BLaER1 treated with 17β-estradiol and CSF1 and Interleukin-3, amounts not matched to agents 10 nM and 100 nM (cell line): ENCODE data around the gene PRKCD.

Experiments
- H3K27ac ChIP-seq, 11 experiments: shearing (Covaris generic); formaldehyde crosslinking; 2 replicates each; pipeline ENCODE4 v1.8.1; 2022
- H3K27me3 ChIP-seq, 11 experiments: shearing (Covaris generic); formaldehyde crosslinking; 2 replicates each; pipeline ENCODE4 v1.8.1; 2022
- H3K36me3 ChIP-seq, 11 experiments: shearing (Covaris generic); formaldehyde crosslinking; 2 replicates each; pipeline ENCODE4 v1.8.1; 2022
- H3K4me1 ChIP-seq, 10 experiments: shearing (Covaris generic); formaldehyde crosslinking; 2 replicates each; pipeline ENCODE4 v1.8.1; 2022
- H3K4me2 ChIP-seq, 11 experiments: shearing (Covaris generic); formaldehyde crosslinking; 2 replicates each; pipeline ENCODE4 v1.8.1; 2022
- H3K4me3 ChIP-seq, 10 experiments: shearing (Covaris generic); formaldehyde crosslinking; 2 replicates each; pipeline ENCODE4 v1.8.1; 2022
- H3K9ac ChIP-seq, 11 experiments: shearing (Covaris generic); formaldehyde crosslinking; 2 replicates each; pipeline ENCODE4 v1.8.1; 2022
- H3K9me3 ChIP-seq, 11 experiments: shearing (Covaris generic); formaldehyde crosslinking; replicated peaks in 1 of 11; 2 replicates each; pipeline ENCODE4 v1.8.1; 2022
- H4K20me1 ChIP-seq, 11 experiments: shearing (Covaris generic); formaldehyde crosslinking; 2 replicates each; pipeline ENCODE4 v1.8.1; 2022
- Cebpa-rat ChIP-seq, 11 experiments: shearing (Covaris generic); IDR thresholded peaks; 2 replicates each; pipeline ENCODE4 v1.8.1; 2022

PRKCD gene

GRCh38 chr3:53221827-53222182, 60.8 kb downstream of the PRKCD start:
- Histone ChIP-seq H3K27me3 (no peaks in the 10 kb centered on the region), H3K36me3 (peaks cover 40 to 55% (median 48%) of the 10 kb centered on the region in 11 experiments), H3K9me3 (peaks cover 0 to 7% (median 0%) of the 10 kb centered on the region in 11 experiments; a peak in 8 of 22 replicates), H3K4me2 (no peak overlapping the region), H3K27ac (0 out of 22 replicates have a peak overlapping the region, but pooled peaks of 1 of the 11 experiments have one; percentile 12), H3K9ac (no peak overlapping the region), H3K4me3 (no peak overlapping the region), H4K20me1 (peaks cover 9 to 68% (median 52%) of the 10 kb centered on the region in 11 experiments; a peak in 21 of 22 replicates), H3K4me1 (peaks cover 13 to 24% (median 18%) of the 10 kb centered on the region in 10 experiments)
- TF ChIP-seq Cebpa-rat (IDR thresholded peaks at IDR 0.05) = no peak

GRCh38 chr3:53222183-53222901, 61.3 kb downstream of the PRKCD start:
- no peak overlapping the region for H3K4me3 ChIP-seq
- H3K9ac ChIP-seq = 0 out of 22 replicates have a peak overlapping the region, but pooled peaks of 1 of the 11 experiments have one; percentile 19
- H3K4me1 ChIP-seq = peaks cover 13 to 24% (median 16%) of the 10 kb centered on the region in 10 experiments
- H3K4me2 ChIP-seq = no peak overlapping the region
- peak overlapping the region in 1 of 11 experiments; percentile 12; a peak in 2 of 22 replicates for H3K27ac ChIP-seq
- H3K36me3 ChIP-seq = peaks cover 45 to 60% (median 53%) of the 10 kb centered on the region in 11 experiments
- H4K20me1 ChIP-seq = peaks cover 9 to 73% (median 57%) of the 10 kb centered on the region in 11 experiments; a peak in 21 of 22 replicates
- no peak for TF ChIP-seq Cebpa-rat (IDR thresholded peaks at IDR 0.05)
- peaks cover 0 to 2% (median 0%) of the 10 kb centered on the region in 11 experiments; a peak in 4 of 22 replicates for H3K9me3 ChIP-seq
- H3K27me3 ChIP-seq = no peaks in the 10 kb centered on the region

GRCh38 chr3:53223025-53223424, 62.0 kb downstream of the PRKCD start:
- Histone ChIP-seq H3K4me2 (no peak overlapping the region), H4K20me1 (peaks cover 9 to 80% (median 64%) of the 10 kb centered on the region in 11 experiments; a peak in 21 of 22 replicates), H3K27ac (peak overlapping the region in 1 of 11 experiments; percentile 3; a peak in 1 of 22 replicates), H3K4me3 (no peak overlapping the region), H3K27me3 (no peaks in the 10 kb centered on the region), H3K9ac (no peak overlapping the region), H3K4me1 (peaks cover 6 to 22% (median 10%) of the 10 kb centered on the region in 10 experiments), H3K36me3 (peaks cover 52 to 67% (median 60%) of the 10 kb centered on the region in 11 experiments), H3K9me3 (no peaks in the 10 kb centered on the region)
- no peak for TF ChIP-seq Cebpa-rat (IDR thresholded peaks at IDR 0.05)

- H3K9me3 ChIP-seq = no peaks in the 10 kb centered on the region
- peaks cover under 1 to 19% (median 4%) of the 10 kb centered on the region in 10 experiments; a peak in 17 of 20 replicates for H3K4me1 ChIP-seq
- H3K9ac ChIP-seq = no peak overlapping the region
- H4K20me1 ChIP-seq = peaks cover 9 to 85% (median 69%) of the 10 kb centered on the region in 11 experiments; a peak in 21 of 22 replicates
- no peak overlapping the region; a peak in 2 of 22 replicates for H3K27ac ChIP-seq
- no peak for TF ChIP-seq Cebpa-rat (IDR thresholded peaks at IDR 0.05)
- peaks cover 57 to 72% (median 65%) of the 10 kb centered on the region in 11 experiments for H3K36me3 ChIP-seq
- H3K27me3 ChIP-seq = no peaks in the 10 kb centered on the region
- H3K4me3 ChIP-seq = no peak overlapping the region
- no peak overlapping the region for H3K4me2 ChIP-seq
Observed at GRCh38 chr3:53223541-53223966, 62.5 kb downstream of the PRKCD start.

GRCh38 chr3:53224026-53224425, 63.0 kb downstream of the PRKCD start:
- Histone ChIP-seq H3K9me3 (no peaks in the 10 kb centered on the region), H3K4me2 (no peak overlapping the region), H3K4me1 (peaks cover 0 to 19% (median under 1%) of the 10 kb centered on the region in 10 experiments; a peak in 6 of 20 replicates), H3K27me3 (no peaks in the 10 kb centered on the region), H3K27ac (peak overlapping the region in 2 of 11 experiments; percentile 8 to 13; a peak in 5 of 22 replicates), H3K4me3 (no peak overlapping the region), H3K9ac (0 out of 22 replicates have a peak overlapping the region, but pooled peaks of 1 of the 11 experiments have one; percentile 15), H4K20me1 (peaks cover 9 to 90% (median 74%) of the 10 kb centered on the region in 11 experiments; a peak in 21 of 22 replicates), H3K36me3 (peaks cover 62 to 77% (median 70%) of the 10 kb centered on the region in 11 experiments)
- TF ChIP-seq Cebpa-rat (IDR thresholded peaks at IDR 0.05) = no peak

- no peak overlapping the region; a peak in 1 of 22 replicates for H3K27ac ChIP-seq
Observed at GRCh38 chr3:53224536-53224935, 63.5 kb downstream of the PRKCD start.

GRCh38 chr3:53225181-53225580, 64.2 kb downstream of the PRKCD start:
- Histone ChIP-seq H3K4me3 (no peak overlapping the region), H3K4me2 (no peak overlapping the region), H3K9ac (peak overlapping the region in 1 of 11 experiments; percentile 22; a peak in 1 of 22 replicates), H3K27ac (no peak overlapping the region), H4K20me1 (peaks cover 9 to 100% (median 86%) of the 10 kb centered on the region in 11 experiments; a peak in 21 of 22 replicates), H3K27me3 (no peaks in the 10 kb centered on the region), H3K36me3 (peaks cover 74 to 89% (median 81%) of the 10 kb centered on the region in 11 experiments), H3K4me1 (peaks cover 0 to 19% (median 0%) of the 10 kb centered on the region in 10 experiments; a peak in 5 of 20 replicates), H3K9me3 (no peaks in the 10 kb centered on the region)
- TF ChIP-seq Cebpa-rat (IDR thresholded peaks at IDR 0.05) = no peak

More at GRCh38 chr3:53224536-53224935, 63.5 kb downstream of the PRKCD start:
- H3K4me2 ChIP-seq = no peak overlapping the region
- no peak overlapping the region for H3K4me3 ChIP-seq
- 0 out of 22 replicates have a peak overlapping the region, but pooled peaks of 2 of the 11 experiments have one; percentile 15 to 22 for H3K9ac ChIP-seq
- TF ChIP-seq Cebpa-rat (IDR thresholded peaks at IDR 0.05) = no peak
- H4K20me1 ChIP-seq = peaks cover 9 to 95% (median 79%) of the 10 kb centered on the region in 11 experiments; a peak in 21 of 22 replicates
- H3K9me3 ChIP-seq = no peaks in the 10 kb centered on the region
- peaks cover 0 to 19% (median 0%) of the 10 kb centered on the region in 10 experiments; a peak in 5 of 20 replicates for H3K4me1 ChIP-seq
- no peaks in the 10 kb centered on the region for H3K27me3 ChIP-seq
- H3K36me3 ChIP-seq = peaks cover 67 to 82% (median 75%) of the 10 kb centered on the region in 11 experiments

GRCh38 chr3:53225651-53226050, 64.6 kb downstream of the PRKCD start:
- H4K20me1 ChIP-seq = peaks cover 9 to 100% (median 90%) of the 10 kb centered on the region in 11 experiments; a peak in 21 of 22 replicates
- no peak overlapping the region for H3K9ac ChIP-seq
- TF ChIP-seq Cebpa-rat (IDR thresholded peaks at IDR 0.05) = no peak
- H3K4me3 ChIP-seq = no peak overlapping the region
- H3K4me2 ChIP-seq = no peak overlapping the region
- H3K4me1 ChIP-seq = peaks cover 0 to 19% (median 0%) of the 10 kb centered on the region in 10 experiments; a peak in 5 of 20 replicates
- H3K36me3 ChIP-seq = peaks cover 78 to 93% (median 86%) of the 10 kb centered on the region in 11 experiments
- H3K27me3 ChIP-seq = no peaks in the 10 kb centered on the region
- no peak overlapping the region for H3K27ac ChIP-seq
- H3K9me3 ChIP-seq = no peaks in the 10 kb centered on the region
